AG04449 (cell line): ENCODE data around the gene RNF10.

Experiments
- CTCF ChIA-PET: fragments of 350-600 bp; formaldehyde crosslinking; extraction: SDS; loops from one replicate; lab custom pipeline; 2021; ENCODE audit warnings: antibody characterized with exemption; lab: Yijun Ruan, JAX
- POLR2A ChIA-PET: fragments of 400-600, 350-600 bp; formaldehyde crosslinking; extraction: SDS; loops from one replicate; lab custom pipeline; 2020; ENCODE audit warnings: antibody characterized with exemption, inconsistent platforms; lab: Yijun Ruan, JAX
- DNase-seq: peaks from one replicate; pipeline ENCODE4 v3.0.0-alpha.2; 2010; ENCODE audit warnings: low read depth, low spot score
- H3K4me3 ChIP-seq: 2 replicates; pipeline ENCODE4 v1.5.1; 2011; ENCODE audit warnings: low read depth, mild to moderate bottlenecking, control low read depth, low read length
- CTCF ChIP-seq: IDR thresholded peaks from one replicate; pipeline ENCODE4 v1.5.1; 2011; ENCODE audit warnings: mild to moderate bottlenecking, moderate library complexity, low read length, control low read depth, inconsistent platforms; ENCODE audit not compliant: insufficient read depth; ENCODE audit errors: missing control alignments

The RNF10 gene

GRCh38 chr12:120618954-120619615 is 84.9 kb downstream of the RNF10 start:
- CTCF ChIA-PET, result interaction anchor here (0.9 to 4.4 kb wide), 4 partner anchors 25 to 353 kb away, joined by 3 to 23 read pairs (median 4); no protein-coding TSS in a partner anchor
- POLR2A ChIA-PET, result no interaction called here
- no peak overlapping the region for H3K4me3 ChIP-seq
- DNase-seq, result no peak
- TF ChIP-seq CTCF, result no peak

- ChIA-PET POLR2A (no interaction called here), CTCF (interaction anchor here (4.4 kb wide), 1 partner anchor 28 kb away, joined by 23 read pairs; no protein-coding TSS in a partner anchor)
- H3K4me3 ChIP-seq, result no peak overlapping the region
- TF ChIP-seq CTCF, result no peak
- no peak for DNase-seq
These were observed 86.5 kb downstream of the RNF10 start for GRCh38 chr12:120620624-120621023.

- CTCF ChIA-PET, result interaction anchor here (1.2 to 8.5 kb wide), 2 partner anchors 23 to 27 kb away, joined by 3 to 82 read pairs; no protein-coding TSS in a partner anchor
- H3K4me3 ChIP-seq, result no peak overlapping the region
These were observed 91.6 kb downstream of the RNF10 start for GRCh38 chr12:120625557-120626419.

More at GRCh38 chr12:120625557-120626419, 91.6 kb downstream of the RNF10 start:
- no peak for DNase-seq
- TF ChIP-seq CTCF, result no peak
- POLR2A ChIA-PET, result no interaction called here
